ENCODE results near the gene CACHD1.

Gene CACHD1

GRCh38 chr1:64654519-64655341, 184.8 kb downstream of the CACHD1 start:
- no peak for DNase-seq (ENCODE audit: low read depth in 2 of 2)

- DNase-seq (ENCODE audit: low read depth in 2 of 2): no peak
These were observed 185.9 kb downstream of the CACHD1 start for GRCh38 chr1:64655861-64656260.

- no peak for DNase-seq (ENCODE audit: low read depth in 2 of 2)
These were observed 189.7 kb downstream of the CACHD1 start for GRCh38 chr1:64659478-64660138.

- no peak for DNase-seq (ENCODE audit: low read depth in 2 of 2)
These were observed 193.7 kb downstream of the CACHD1 start for GRCh38 chr1:64663668-64664067.

- DNase-seq (ENCODE audit: low read depth in 2 of 2): no peak
These were observed 194.4 kb downstream of the CACHD1 start for GRCh38 chr1:64664299-64664698.

- DNase-seq (ENCODE audit: low read depth in 2 of 2): no peak
These were observed 199.3 kb downstream of the CACHD1 start for GRCh38 chr1:64669098-64669675.

GRCh38 chr1:64675718-64676345, 205.9 kb downstream of the CACHD1 start:
- DNase-seq (ENCODE audit: low read depth in 2 of 2): no peak

- no peak for DNase-seq (ENCODE audit: low read depth in 2 of 2)
These were observed 206.5 kb downstream of the CACHD1 start for GRCh38 chr1:64676386-64676785.

- DNase-seq (ENCODE audit: low read depth in 2 of 2): no peak
These were observed 207.6 kb downstream of the CACHD1 start for GRCh38 chr1:64677532-64677931.

- DNase-seq (ENCODE audit: low read depth in 2 of 2): no peak
These were observed 208.4 kb downstream of the CACHD1 start for GRCh38 chr1:64678366-64678765.

- no peak for DNase-seq (ENCODE audit: low read depth in 2 of 2)
These were observed 209.2 kb downstream of the CACHD1 start for GRCh38 chr1:64679177-64679576.

- no peak for DNase-seq (ENCODE audit: low read depth in 2 of 2)
These were observed 210.7 kb downstream of the CACHD1 start for GRCh38 chr1:64680599-64680998.

GRCh38 chr1:64681043-64681442, 211.1 kb downstream of the CACHD1 start:
- no peak for DNase-seq (ENCODE audit: low read depth in 2 of 2)

GRCh38 chr1:64683419-64683818, 213.5 kb downstream of the CACHD1 start:
- DNase-seq (ENCODE audit: low read depth in 2 of 2): no peak

GRCh38 chr1:64685217-64685616, 215.3 kb downstream of the CACHD1 start:
- DNase-seq (ENCODE audit: low read depth in 2 of 2): no peak

- DNase-seq (ENCODE audit: low read depth in 2 of 2): no peak
These were observed 215.9 kb downstream of the CACHD1 start for GRCh38 chr1:64685765-64686341.

GRCh38 chr1:64686828-64687724, 217.1 kb downstream of the CACHD1 start:
- no peak for DNase-seq (ENCODE audit: low read depth in 2 of 2)

GRCh38 chr1:64687725-64688327, 217.9 kb downstream of the CACHD1 start:
- DNase-seq (ENCODE audit: low read depth in 2 of 2): no peak

- no peak for DNase-seq (ENCODE audit: low read depth in 2 of 2)
These were observed 221.7 kb downstream of the CACHD1 start for GRCh38 chr1:64691626-64692025.

GRCh38 chr1:64692911-64693310, 223.0 kb downstream of the CACHD1 start:
- no peak for DNase-seq (ENCODE audit: low read depth in 2 of 2)

- DNase-seq (ENCODE audit: low read depth in 2 of 2): no peak
These were observed 223.5 kb downstream of the CACHD1 start for GRCh38 chr1:64693406-64693805.
